B cell (primary cell): ENCODE data around the gene USP7.

Source experiments
- CTCF ChIP-seq: fragments of 200-600 bp; IDR thresholded peaks from one replicate; pipeline ENCODE4 v1.8.0; 2022; ENCODE audit warnings: antibody characterized with exemption, mild to moderate bottlenecking
- EZH2 ChIP-seq: IDR thresholded peaks from 2 replicates; pipeline ENCODE4 v1.6.1; 2012; ENCODE audit warnings: borderline replicate concordance, low read depth, mild to moderate bottlenecking, moderate library complexity, low read length; ENCODE audit not compliant: insufficient read depth, poor library complexity, severe bottlenecking

DNA sequence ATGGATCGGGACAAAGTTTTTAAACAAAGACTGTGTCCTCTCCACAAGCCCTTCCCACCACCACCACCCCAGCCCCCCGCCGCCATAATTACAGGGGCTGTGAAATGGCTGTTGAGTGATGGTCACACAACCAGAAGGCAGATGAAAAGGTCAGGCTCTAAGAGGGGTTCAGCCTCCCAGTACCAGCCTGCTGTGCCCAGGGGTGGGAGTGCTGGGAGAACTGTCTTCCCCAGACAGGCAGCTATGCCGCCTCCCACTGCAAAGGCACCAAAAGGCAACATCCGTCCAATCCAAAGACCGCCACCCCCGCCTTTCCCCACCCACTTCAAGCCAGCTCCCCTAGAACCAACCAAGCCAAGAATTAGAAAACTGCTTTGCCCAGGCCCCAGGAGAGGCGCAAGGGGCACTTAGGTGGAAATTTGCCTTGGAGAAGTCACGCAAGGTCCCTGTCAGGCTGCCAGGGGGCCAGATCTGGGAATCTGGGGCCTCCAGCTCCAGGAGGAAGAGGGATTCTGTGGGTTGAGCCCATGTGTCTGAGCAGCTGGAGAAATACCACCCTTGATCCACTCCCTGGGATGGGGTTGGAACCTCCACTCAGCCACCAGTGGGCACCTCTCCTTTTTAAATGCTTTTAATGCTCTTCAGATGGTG lies 109.3 kb downstream of the USP7 start:
- TF ChIP-seq CTCF (no peak), EZH2 (no peak)
